ENCODE measurements around the gene MMD2.
A peak's percentile ranks its signal among the peaks of the same experiment; 100 is the strongest.
"Not testable (repeated sequence)": the region's sequence is repeated elsewhere in the genome, so short reads cannot be mapped to it uniquely, and the experiment has no call there.

MMD2 gene

DNA sequence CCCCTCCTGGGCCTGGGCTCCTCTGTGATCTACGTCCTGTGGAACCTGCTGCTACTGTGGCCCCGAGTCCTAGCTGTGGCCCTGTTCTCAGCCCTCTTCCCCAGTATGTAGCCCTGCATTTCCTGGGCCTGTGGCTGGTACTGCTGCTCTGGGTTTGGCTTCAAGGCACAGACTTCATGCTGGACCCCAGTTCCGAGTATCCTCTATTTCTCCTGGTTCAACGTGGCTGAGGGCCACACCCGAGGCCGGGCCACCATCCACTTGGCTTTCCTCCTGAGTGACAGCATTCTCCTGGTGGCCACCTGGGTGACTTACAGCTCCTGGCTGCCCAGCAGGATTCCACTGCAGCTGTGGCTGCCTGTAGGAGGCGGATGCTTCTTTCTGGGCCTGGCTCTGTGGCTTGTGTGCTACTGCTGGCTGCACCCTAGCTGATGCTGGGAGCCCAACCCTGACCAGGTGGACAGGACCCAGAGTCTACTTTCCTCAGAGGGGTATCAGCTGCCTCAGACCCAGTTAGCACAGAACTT, 37.8 kb upstream of the MMD2 start:
- TF ChIP-seq, protein P1, sequence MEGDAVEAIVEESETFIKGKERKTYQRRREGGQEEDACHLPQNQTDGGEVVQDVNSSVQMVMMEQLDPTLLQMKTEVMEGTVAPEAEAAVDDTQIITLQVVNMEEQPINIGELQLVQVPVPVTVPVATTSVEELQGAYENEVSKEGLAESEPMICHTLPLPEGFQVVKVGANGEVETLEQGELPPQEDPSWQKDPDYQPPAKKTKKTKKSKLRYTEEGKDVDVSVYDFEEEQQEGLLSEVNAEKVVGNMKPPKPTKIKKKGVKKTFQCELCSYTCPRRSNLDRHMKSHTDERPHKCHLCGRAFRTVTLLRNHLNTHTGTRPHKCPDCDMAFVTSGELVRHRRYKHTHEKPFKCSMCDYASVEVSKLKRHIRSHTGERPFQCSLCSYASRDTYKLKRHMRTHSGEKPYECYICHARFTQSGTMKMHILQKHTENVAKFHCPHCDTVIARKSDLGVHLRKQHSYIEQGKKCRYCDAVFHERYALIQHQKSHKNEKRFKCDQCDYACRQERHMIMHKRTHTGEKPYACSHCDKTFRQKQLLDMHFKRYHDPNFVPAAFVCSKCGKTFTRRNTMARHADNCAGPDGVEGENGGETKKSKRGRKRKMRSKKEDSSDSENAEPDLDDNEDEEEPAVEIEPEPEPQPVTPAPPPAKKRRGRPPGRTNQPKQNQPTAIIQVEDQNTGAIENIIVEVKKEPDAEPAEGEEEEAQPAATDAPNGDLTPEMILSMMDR (IDR thresholded peaks at IDR 0.05; ENCODE audit: borderline replicate concordance, insufficient read depth, low read depth, low read length), result no peak
- no peak overlapping the region for H3K4me3 ChIP-seq (ENCODE audit: low read depth, low read length)

DNA sequence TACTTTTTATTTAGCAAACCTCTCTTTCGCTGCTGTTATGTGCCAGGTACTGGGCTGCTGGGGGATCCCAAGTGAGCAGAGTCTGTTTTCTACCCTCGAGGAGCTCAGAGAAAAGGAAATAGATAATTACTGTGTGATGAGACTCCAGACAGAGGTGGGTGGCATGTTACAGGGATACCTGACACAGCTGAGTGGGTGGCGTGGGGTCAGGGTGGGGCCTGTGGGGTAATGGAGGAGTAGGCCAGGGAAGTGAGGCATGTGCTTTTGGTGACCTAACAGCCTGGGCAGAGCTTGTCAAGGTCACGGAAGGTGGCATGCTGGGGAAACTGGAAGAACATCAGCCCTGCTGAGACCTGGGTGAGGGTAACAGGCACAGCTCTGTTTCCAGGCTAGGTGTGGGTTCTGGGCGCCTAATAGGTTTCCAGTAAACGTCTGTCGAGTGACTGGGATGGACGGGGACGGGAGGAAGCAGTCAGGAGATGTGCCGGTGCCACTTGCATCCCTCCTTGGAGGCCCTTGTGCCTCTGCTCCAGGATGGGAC, 36.5 kb upstream of the MMD2 start:
- TF ChIP-seq, protein P1 (IDR thresholded peaks at IDR 0.05; ENCODE audit: borderline replicate concordance, insufficient read depth, low read depth, low read length), result no peak
- no peak overlapping the region for H3K4me3 ChIP-seq (ENCODE audit: low read depth, low read length)

DNA sequence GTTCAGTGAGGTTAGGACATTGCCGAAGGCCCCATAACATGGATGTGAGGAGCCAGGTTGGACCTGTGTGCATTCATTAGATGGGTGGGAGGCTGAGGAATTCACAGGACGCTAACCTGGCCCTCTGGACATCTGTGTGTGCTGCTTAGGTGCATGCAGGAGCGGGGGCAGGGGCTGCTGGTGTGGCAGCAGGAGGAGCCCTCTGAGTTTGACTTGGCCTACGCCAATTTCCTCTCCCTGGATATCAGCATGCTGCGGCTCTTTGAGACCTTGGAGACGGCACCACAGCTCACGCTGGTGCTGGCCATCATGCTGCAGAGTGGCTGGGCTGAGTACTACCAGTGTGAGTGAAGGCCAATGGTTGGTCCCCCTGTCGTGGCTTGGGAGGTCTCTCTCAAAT, 34.5 kb upstream of the MMD2 start:
- TF ChIP-seq, protein P1 (IDR thresholded peaks at IDR 0.05; ENCODE audit: borderline replicate concordance, insufficient read depth, low read depth, low read length), result no peak
- H3K4me3 ChIP-seq (ENCODE audit: low read depth, low read length), result no peak overlapping the region

DNA sequence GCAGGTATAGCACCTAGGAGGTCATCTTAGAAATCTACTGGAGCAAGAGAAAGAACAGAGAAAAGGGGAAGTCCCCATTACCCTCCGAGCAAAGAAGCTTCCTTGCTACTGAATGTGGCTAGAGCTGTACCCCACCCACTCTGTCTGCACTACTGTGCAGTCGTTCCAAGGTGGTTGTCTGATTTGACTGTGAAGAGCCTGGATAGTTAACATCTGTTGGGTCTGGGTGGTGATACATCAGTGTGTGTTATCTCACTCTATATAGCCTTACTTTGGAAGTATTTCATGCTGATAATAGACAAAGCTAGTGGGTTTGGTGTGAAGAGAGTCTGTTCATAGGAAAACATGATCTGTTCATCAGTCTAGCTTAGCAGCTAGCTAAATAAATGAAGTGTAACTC, 23.8 kb upstream of the MMD2 start:
- not testable (repeated sequence) for H3K4me3 ChIP-seq (ENCODE audit: low read depth, low read length)

DNA sequence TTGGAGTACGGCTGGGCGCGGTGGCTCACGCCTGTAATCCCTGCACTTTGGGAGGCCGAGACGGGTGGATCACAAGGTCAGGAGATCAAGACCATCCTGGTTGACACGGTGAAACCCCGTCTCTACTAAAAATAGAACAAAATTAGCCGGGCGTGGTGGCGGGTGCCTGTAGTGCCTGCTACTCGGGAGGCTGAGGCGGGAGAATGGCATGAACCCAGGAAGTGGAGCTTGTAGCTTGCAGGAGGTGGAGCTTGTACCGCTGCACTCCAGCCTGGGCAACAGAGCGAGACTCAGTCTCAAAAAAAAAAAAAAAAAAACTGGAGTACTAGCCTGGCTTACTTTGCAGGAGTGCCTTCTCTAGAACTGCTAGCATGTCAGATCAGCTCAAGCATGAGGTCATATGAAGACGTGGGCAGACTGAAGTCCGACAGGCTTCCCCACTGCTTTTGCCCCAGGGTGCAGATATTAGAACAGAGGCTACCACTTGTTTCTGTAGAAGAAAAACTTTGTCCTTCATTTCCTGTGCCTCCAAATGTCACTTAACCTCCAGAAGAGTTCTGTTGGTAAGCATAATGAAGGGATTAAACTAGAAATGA, 22.4 kb upstream of the MMD2 start:
- not testable (repeated sequence) for H3K4me3 ChIP-seq (ENCODE audit: low read depth, low read length)

DNA sequence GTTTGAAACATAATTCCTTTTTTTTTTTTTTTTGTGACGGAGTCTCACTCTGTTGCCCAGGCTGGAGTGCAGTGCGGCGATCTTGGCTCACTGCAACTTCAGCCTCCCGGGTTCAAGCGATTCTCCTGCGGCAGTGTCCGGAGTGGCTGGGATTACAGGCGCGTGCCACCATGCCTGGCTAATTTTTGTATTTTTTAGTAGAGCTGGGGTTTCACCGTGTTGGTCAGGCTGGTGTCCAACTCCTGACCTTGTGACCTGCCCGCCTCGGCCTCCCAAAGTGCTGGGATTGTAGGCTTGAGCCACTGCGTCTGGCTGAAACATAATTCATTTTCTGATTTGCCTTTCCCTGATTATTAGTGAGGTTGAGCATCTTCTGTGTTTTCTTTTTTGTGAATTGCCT, 16.6 kb upstream of the MMD2 start:
- H3K4me3 ChIP-seq (ENCODE audit: low read depth, low read length), result not testable (repeated sequence)

DNA sequence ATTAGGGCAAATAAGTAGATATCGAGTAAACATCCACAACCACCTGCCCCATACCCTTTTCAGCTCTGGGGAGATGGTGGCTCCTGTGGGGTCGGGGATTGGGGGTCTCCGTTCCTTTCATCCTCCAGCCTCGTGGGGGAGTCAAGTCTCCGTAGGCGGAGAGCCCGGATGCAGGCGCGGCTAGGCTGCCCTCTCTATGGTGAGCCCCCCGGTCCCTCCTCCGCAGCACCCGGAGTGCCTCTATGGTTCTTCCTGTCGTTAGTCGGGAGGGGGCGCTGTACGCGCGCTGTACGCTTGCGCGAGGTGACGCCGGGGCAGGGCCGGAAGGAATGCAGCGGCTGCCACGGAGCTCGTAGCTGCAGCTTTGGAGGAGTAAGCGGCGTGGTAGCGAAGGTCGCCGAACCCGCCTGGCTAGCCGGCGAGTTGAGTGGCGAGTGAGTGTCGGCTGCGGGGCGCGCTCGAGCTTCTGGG, 14.8 kb upstream of the MMD2 start:
- TF ChIP-seq, protein P1 (IDR thresholded peaks at IDR 0.05; ENCODE audit: borderline replicate concordance, insufficient read depth, low read depth, low read length), result peak; percentile 94
- H3K4me3 ChIP-seq (ENCODE audit: low read depth, low read length), result peak overlapping the region; percentile 55

DNA sequence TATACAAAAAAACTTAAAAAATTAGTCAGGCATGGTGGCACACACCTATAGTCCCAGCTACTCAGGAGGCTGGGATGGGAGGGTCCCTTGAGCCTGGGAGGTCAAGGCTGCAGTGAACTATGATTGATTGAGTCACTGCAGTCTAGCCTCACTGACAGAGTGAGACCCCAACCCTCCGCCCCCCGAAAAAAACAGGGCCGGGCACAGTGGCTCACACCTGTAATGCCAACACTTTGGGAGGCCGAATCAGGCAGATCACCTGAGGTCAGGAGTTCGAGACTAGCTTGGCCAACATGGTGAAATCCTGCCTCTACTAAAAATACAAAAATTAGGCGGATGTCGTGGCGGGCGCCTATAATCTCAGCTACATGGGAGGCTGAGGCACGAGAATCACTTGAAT, 13.5 kb upstream of the MMD2 start:
- H3K4me3 ChIP-seq (ENCODE audit: low read depth, low read length), result not testable (repeated sequence)

DNA sequence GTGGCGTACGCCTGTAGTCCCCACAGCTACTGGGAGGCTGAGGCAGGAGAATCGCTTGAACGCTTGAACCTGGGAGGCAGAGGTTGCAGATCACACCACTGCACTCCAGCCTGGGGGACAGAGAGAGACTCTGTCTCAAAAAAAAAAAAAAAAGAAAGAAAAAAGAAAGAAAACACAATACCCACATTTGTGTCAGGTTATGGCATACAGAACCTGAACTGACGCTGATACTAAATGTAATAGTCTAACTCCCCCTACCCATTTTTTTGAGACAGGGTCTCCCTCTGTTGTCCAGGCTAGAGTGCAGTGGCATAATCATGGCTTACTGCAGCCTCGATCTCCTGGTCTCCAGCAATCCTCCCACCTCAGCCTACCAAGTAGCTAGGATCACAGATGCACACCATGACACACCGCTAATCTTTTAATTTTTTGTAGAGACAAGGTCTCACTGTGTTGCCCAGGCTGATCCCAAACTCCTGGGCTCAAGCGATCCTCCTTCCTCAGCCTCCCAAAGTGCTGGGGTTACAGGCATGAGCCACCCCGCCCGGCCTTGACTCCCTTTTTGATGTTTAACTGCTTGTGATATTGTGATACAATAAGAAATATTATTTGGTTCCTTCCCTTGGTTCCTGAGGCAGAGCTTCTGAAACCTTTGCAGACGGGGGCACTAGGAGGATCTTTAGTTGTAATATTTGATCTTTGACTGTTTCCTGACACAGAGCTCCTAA, 6.5 kb upstream of the MMD2 start:
- H3K4me3 ChIP-seq (ENCODE audit: low read depth, low read length), result no peak overlapping the region
- TF ChIP-seq, protein P1 (IDR thresholded peaks at IDR 0.05; ENCODE audit: borderline replicate concordance, insufficient read depth, low read depth, low read length), result no peak

Data from GM12875 (cell line).